Stimulated activated CD4-positive, alpha-beta T cell treated with anti-CD3 and anti-CD28 coated beads, TNF-alpha, amount 100 ng/mL, for 24 hours (primary cell): ENCODE results near the gene CRIP1.

Experiments used
- DNase-seq, 3 experiments: peaks; one replicate each; pipeline ENCODE4 v3.0.0-alpha.2; 2020; ENCODE audit warnings: low read depth in 3 of 3

CRIP1 gene

DNA sequence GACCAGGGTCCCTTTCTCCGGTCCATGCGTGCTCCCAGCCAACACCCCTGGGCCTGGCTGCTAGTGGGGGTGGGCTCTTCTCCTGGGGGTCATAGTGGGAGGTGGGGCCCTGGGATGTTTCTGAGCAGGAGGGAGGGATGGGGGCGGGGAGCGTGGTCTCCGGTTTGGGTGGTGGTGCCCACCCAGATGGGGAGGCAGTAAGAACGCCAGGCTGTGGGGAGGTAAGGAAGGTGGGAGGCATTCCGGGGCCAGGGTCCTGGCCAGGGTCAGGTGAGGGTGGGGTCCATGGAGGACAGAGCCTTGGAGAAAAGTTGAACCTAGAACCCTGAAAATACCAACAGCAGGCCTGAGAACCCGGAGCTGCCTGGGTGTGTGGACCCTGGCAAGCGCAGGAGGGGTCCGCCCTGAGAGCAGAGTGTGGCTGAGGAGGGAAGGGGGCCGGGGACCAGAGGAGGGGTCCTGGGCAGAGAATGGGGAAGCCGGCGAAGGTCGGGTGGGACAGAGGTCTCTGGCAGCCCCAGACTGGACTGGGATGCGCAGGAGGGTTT is 6.4 kb upstream of the CRIP1 start:
- no peak for DNase-seq

DNA sequence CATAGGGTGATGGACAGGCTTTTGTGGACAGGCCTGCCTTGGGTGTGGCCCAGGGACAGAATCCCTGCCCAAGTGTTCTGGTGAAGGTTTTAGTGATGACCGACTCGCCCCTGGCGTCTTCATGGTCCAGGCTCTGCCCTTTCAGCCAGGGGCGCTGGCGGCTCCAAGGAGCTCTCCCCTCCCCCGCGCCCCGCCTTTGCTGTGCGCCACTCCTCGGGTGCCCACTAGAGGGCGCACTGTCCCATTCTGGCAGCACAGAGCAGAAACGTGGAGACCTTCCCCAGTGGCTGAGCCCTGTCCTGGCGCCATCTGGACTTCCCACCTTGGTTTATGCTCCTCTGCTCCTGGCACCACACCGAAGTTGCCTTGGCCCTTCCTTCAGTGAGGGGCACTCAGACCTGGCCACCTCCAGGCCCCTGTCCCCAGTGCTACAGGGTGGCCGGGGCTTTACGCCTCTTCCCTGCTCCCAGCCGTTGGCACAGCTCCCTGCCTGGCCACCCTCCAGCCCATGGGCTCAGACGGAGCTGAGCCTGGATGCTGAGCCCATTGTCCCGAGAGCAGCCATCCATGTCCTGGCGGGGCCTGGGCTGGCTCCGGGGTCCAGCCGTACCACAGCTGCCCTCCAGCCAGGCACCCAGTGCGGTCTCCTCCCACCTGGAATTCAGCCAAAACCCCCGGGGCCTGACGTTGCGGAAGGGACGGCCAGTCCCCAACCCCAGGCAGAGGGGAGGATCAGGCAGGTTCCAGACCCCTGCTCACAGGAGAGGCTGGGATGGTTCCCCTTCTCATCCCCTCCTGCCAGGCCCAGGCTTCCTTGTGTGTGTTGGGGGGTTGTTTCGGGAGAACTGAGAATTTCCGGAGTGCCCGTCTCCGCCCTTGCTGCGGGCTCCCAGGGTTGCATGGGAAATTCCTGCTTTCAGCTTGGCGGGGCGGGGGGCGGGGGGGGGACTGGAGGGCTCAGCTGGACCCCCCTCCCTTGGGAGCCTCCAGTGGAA is 5.6 kb upstream of the CRIP1 start:
- DNase-seq = peak; percentile 79 to 87 (median 81)

DNA sequence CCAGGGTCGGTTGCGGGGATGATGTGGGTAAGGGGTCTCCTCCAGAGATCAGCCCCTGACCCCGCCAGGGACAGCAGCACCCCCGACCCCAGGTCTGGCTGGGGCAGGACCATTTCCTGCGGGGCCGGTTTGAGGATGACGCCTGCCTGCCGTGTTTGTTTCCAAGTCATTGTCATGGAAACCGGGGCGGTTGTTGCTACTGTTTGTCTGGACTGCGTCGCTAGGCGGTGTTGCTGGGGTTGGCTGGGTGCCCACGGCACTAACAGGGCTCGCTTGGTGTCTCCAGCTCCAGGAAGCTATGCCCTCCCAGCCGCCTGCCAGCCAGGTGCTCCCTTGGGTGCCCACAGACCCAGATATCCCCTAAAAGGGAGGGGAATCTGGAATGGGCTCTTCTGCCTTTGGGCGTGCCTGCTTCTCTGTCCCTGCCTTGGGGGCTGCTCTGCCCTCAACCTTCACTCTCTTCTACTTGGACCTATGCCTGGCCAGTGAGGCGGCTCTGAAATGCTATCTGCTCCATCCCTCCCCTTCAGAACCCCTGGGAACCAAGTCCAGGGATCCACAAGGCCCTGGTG is 4.7 kb upstream of the CRIP1 start:
- DNase-seq = peak; percentile 75 to 89 (median 88)

DNA sequence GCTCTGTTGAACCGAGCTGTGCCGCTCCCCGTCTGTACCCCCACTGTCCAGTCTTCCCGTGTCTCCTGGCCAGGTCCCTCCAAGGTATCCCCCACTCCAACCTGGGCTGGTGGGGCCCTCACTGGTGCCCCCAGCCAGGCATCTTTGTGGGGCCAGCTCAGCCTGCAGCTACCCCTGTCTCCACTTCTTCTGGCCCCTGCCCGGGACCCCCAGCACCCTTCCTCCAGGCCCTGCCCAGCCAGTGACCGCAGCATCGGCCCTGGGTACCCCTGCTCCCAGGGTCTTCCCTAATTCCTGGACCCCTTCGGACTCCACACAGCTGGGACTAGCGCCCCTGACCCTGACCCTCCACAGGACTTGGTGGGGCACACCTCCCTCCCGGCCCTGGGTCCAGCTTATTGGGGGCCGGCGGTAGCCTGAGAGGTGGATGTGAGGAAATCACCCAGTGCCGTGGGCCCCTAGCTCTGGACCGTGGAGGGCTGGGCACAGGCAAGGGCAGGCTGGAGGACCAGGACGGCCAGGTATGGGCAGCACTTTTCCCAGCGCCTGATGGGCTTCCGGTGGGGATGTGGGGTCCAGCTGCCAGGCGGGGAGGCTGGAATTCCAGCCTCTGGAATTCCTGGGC is 4.1 kb upstream of the CRIP1 start:
- no peak for DNase-seq

DNA sequence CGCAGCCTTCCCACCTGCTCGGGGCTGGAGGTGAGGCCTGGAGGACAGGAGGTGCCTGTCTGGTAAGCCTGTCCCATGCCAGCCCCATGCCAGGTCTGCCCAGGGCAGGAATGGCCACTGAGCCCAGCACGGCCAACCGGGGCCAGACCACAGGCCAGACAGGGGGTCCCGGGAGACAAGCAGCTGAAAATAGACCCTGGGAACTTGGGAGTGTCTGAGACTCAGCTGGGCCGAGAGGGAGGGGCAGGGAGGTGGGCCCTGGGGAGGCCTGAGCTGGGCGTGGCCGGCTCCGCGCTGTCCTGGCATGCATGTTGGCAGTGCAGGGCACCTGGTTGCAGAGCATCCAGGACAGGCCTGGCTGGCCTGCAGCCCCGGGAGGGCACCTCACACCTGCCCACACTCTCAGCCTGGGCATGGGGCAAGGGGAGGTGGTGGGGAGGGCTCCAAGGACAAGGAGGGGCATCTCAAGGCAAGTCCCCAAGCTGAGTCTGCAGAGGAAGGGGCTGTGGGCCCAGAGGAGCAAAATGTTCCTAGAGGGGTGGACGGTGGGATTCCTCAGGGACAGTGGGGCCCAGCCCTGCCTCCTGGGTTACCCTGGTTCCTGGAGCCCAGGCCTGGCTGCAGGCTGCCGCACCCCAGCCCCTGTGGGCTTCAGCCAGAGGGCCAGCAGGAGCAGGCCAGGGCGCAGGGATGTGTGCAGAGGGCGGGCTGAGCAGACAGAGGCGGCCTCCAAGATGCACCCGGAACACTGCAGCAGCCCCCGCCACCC is 3.2 kb upstream of the CRIP1 start:
- no peak for DNase-seq

DNA sequence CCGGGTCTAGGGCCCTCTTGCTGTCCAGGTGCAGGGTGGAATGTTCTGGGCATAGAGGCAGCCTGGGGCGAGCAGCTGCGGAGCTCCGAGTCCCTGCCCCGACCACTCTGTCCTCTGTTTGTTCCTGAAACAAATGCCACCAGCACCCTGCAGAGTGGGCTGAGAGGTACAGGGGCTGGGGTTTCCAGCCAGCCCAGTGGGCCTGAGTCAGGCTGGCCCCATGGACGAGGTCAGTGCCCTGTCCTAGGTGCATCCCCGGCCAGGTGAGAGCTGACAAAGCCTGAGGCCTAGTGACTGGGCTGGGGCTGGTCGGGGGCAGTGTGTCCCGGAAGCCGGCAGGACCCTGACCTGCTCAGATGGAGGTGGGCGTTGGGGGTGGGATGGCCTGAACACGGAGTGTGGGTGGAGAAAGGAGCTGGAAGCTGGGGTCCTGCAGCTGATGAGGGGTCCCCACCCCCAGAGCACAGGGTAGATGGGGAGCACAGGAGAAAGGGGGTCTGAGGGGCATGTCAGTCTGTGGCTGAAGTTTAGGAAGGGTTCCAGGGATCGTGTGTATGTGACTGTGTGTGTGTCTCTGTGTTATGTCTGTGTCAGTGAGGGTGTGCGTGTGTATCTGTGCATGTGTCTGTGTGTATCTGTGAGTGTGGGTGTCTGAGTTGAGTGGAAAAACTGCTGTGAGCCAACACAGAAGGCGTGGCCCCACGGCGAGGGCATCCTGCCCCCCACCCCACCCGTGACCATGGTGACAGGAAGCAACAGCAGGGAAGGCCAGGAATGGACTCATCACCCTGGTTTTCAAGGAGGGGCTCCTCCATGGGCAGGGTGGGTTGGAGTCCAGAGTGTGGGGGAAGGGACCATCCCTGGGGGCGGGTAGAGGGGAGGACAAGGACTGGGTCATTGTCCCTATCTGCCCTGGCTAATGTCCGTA is 2.4 kb upstream of the CRIP1 start:
- DNase-seq = no peak

DNA sequence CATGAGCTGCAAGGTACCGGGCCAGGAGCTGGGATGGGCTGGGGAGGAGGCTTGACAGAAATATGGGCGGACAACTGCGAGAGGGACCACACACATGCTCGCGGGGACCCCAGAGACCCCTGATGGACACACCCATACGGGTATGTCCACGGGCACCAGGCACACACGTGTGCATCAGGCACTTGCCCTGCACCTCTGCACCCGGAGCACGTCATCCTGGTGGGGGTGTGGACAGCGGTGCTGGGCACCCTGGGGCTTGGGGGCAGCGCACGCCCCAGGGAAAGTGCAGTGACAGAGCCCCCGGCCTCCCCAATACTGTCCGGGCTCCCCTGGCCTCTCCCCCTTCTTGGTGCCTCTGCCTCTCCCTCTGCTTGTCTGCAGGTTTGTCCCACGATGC is 1.7 kb upstream of the CRIP1 start:
- no peak for DNase-seq

DNA sequence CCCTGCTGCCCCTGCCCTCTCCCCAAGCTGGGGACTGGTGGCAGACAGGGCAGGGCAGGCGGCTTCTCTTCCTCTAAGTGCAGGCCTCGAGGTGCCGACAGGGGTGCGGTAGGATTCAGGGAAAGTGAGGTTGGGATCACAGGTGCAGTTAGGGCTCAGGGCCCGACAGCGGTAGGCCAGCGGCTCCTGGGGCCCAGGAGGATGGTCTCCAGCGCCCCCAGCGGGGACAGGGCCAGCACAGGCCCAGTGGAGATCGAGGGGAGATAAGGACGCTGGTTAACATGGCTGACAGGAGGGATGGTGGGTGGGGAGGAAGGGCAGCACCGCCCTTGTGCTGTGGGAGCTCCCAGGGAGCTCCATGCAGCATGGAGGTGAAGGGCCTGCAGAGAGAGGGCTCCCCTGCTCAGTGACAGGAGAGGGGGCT is 935 bp upstream of the CRIP1 start:
- peak in 1 of 3 experiments; percentile 34 for DNase-seq

DNA sequence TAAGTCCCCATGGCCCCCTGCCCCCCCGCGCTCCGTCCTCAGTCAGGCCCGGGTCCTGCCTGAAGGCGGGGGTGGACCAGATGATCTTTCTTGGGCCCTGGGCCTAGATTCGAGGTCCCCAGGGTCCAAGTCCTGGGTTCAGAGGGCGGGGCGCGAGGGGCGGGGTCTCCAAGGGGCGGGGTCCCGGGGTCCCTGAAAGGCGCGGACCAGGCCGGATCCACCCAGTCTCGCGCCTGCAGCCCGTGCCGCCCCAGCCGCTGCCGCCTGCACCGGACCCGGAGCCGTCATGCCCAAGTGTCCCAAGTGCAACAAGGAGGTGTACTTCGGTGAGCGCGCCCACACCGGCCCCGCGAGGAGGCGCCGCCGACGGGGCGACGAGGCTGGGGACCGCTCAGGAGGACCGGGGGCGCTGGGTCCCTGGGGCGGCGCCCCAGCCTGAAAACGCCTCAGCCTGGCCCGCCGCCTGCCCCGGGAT is 325 bp downstream of the CRIP1 start:
- peak in 1 of 3 experiments; percentile 65 for DNase-seq

DNA sequence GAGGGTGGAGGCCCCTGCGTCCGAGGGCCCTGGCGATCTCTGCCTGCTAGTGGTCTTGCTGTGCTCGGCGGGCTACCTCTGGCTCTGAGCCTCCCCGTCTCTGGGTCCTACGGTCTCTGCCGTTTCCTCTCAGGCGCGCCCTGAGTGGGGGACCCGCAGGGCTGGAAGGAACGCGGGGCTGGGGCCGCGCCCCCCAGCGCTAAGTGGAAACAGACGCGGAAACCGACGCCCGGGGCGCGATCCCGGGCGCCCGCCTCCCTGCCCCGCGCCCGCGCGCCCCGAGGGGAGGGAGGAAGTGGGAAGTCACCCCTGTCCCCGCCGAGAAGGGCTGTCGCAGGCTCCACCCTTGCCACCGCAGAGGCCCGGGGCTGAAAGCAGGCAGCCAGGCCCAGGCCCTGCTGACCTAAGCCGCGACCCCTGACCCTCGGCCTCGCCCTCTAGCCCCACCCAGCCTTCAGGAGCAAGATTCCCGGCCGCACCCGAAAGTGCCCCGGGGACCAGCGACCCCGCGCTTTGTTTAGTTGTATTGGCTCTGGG is 831 bp downstream of the CRIP1 start:
- peak in 1 of 3 experiments; percentile 57 for DNase-seq

DNA sequence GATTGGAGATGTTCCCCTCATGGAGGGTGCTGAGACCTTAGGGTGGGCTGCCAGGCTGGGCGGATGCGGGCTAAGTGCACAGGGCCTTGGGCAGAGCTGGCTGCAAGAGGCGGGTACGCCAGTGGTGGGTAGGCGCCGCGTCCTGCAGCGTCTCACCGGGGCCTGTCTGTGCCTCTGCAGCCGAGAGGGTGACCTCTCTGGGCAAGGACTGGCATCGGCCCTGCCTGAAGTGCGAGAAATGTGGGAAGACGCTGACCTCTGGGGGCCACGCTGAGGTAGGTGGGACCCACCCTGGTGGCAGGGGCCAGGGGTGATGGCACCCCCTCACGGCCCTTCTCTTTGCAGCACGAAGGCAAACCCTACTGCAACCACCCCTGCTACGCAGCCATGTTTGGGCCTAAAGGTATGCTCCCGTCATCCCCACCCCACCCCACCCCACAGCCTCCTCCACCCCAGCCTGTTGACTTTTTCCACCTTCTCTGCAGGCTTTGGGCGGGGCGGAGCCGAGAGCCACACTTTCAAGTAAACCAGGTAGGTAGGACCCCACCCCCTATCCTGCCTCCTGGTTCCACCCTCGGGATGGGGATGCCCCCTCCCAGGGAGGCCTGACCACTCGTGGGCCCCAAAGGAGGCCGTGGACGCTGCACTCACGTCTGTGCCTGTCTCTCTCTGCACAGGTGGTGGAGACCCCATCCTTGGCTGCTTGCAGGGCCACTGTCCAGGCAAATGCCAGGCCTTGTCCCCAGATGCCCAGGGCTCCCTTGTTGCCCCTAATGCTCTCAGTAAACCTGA is 1.5 kb downstream of the CRIP1 start:
- DNase-seq = peak in 1 of 3 experiments; percentile 30

DNA sequence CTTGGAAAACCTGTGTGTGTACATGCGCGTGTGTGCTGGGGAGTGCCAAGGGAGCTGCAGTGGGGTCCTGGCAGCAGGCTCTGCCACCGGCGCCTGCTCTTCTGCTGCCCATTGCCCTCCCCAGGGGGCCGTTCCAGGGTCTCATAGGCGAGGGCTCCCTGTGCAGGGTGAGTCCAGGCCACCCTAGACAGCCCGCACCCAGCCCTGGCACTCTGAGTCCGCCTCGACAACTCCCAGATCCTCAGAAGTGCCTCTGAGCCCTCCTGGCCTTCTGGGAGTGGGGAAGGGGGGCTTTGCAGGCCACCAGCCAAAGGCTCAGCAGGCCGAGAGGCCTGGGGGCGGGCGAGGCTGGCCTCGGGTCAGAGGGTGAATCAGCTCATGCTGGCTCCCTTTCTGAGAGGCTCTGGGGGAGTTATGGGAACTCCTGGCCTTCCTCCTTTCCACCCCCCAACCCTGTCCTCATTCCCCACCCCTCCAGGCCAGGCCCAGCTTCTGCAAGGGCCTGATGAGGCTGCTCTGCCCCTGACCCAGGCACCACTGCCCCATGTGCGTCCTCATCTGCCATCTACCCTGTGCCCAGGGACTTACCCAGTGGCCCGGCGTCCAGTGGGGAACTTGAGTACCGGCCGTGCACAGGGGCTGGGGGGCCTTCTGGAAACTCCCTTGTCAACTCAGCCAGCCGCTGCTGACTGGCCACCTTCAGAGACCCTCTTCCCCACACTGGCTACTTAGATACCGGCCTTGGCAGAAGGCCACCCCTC is 2.3 kb downstream of the CRIP1 start:
- no peak for DNase-seq

DNA sequence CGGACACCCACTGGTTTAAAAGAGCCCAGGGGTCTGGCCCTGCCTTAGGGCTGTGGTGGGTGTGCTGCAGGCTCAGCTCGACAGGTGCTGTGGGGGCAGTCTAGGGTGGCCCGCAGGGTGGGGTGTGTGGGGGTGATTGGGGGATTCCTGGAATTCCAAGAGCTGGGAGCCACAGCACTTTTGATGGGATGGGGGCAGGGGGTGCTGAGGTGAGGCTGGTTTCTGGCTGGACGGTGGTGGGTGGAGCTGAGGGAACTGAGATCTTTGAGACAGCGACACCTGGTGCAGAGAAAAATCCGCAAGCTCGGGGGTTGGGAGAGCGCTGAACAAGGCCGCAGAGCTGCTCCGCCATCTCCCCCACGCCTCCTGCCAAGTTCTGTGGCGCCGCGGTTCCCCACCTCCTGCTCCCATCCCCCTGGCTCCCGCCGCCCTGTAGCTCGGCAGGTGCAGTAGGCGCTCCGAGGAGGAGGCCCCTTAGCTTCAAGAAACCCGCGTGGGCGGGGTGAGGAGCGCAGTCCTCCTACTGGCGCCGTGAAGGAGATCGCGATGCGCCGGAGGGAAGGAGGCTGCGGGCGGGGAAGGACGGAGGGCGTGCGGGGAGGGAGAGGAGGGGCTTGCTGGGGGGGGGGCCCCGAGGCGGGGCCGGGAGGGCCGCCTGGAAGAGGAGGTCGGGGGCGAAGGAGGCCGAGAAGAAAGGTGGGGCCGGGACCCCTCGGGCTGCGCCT is 3.0 kb downstream of the CRIP1 start:
- peak; percentile 61 to 83 (median 72) for DNase-seq

DNA sequence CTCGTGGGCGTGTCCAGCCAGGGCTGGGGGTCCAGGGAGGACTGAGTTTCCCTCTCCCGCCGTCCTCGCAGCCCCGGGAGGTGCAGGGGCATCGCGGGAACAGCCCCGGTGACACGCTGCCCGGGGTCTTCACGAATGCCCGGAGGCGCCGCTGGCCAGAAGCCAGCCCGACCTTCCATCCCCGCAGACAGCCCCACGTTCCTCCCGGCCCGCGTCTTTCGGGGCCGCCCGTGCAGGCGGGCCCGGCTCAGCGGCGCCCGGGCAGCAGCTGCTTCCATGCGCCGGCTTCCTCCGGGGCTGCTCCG is 3.5 kb downstream of the CRIP1 start:
- DNase-seq = no peak

DNA sequence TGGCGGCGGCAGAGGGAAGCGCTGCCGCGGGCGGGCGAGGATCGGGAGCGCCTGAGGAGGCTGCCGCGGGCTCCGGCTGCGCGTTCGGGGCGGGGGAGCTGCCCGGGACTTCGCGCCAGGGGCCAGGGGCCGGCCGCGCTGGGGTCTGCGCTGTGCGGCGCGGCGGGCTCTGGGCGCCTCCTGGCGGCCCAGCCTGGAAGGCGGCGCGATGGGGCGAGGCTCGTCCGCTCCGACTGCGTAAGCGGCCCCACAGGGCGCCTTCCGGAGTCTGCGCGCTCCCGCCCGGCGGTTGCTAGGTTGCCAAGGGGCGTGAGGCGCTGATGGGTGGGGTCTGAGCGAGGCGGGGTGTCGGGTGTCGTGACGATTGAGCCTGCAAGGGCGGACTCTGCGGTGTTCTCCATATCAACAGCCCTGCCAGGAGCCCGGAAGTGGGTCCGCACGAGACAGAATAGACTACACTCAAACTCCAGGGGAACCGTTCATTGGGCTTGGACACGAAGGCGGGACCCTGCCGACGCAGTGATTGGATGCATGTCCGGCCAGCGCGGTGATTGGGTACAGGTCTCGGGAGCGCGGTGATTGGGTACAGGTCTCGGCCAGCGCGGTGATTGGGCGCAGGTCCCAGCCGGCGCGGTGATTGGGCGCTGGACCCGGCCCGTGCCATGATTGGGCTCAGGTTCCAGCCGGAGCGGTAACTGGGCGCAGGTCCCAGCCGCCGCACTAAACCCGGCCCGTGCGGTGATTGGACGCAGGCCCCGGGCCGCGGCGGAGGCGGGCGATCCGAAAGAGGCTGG is 4.1 kb downstream of the CRIP1 start, which contains the start of gene TEDC1:
Gene TEDC1, plus strand, starts transcription at position 675 of the 794 bp plus-strand sequence. CDS start 130 bp downstream, outside the sequence.
- DNase-seq = peak; percentile 98 to 99 (median 98)

DNA sequence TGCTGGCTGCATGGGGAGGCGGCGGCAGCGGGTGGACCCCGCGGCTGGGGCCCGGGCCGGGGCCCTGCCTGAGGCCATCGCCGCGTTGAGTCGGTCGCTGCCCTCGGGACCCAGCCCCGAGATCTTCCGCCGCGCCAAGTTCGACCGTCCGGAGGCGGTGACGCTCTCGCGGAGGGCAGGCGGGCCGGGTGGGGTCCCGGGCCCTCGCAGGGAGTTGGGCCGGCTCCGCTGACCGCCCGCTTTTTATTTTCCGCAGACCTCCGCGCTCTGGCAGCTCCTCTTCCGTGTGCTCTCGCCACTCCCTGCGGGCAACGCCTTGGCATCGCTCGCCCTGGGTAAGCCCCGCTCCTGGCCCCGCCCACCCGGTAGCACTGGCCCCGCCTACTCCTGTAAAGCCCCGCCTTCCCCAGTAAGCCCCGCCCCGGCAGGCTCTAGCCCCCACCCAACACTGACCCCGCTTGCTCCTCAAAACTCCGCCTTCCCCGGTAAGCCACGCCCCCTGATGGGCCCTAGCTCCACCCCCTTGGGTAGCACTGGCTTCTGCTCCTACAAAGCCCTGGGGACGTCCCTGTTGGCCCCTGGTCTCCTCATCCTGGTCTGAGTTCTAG is 4.8 kb downstream of the CRIP1 start:
- peak; percentile 69 to 92 (median 81) for DNase-seq
